Left renal pelvis (tissue), 4 donors: ENCODE measurements around the gene PCDHA6. TPM values are rescaled to one million over a fixed set of nuclear protein-coding genes. Genes with fewer than 3 reads are reported as not detected.
"Not testable (repeated sequence)": the region's sequence is repeated elsewhere in the genome, so short reads cannot be mapped to it uniquely, and the experiment has no call there.

Experiments
- DNase-seq, 4 donors: peaks; one replicate each; pipeline ENCODE4 v3.0.0-alpha.2; 2013; ENCODE audit warnings: low read depth in 4 of 4, low spot score in 3 of 4
- polyA plus RNA-seq, 4 donors: library from polyadenylated mRNA; unstranded; fragments of 120-200 nt; gene quantifications; one replicate each; pipeline ENCODE4 v1.2.1, GENCODE V29; 2013; ENCODE audit not compliant: insufficient read length in 4 of 4

The PCDHA6 gene
- polyA plus RNA-seq, 4 donors, result 0.26 to 0.79 (median 0.46) TPM

- DNase-seq, result no peak
Measured at GRCh38 chr5:140821375-140822280, 6.1 kb upstream of the PCDHA6 start, which contains the start of gene PCDHA5. PCDHA5 (plus strand) TSS chr5:140821613.

DNA sequence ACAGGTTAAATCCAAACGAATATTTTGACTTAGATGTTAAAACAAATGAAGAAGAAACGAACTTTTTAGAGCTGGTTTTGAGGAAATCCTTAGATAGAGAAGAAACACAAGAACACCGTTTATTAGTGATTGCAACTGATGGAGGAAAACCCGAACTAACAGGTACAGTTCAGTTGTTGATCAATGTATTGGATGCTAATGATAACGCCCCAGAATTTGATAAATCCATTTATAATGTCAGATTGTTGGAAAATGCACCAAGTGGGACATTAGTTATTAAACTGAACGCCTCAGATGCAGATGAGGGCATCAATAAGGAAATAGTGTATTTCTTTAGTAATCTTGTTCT is 5.5 kb upstream of the PCDHA6 start:
- no peak for DNase-seq

DNA sequence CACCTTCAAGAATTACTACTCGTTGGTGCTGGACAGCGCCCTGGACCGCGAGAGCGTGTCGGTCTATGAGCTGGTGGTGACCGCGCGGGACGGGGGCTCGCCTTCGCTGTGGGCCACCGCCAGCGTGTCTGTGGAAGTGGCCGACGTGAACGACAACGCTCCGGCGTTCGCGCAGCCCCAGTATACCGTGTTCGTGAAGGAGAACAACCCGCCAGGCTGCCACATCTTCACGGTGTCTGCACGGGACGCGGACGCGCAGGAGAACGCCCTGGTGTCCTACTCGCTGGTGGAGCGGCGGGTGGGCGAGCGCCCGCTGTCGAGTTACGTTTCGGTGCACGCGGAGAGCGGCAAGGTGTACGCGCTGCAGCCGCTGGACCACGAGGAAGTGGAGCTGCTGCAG is 4.8 kb upstream of the PCDHA6 start:
- DNase-seq, result not testable (repeated sequence)

GRCh38 chr5:140823475-140823874 is 4.3 kb upstream of the PCDHA6 start:
- DNase-seq, result no peak

GRCh38 chr5:140828362-140828737 is 590 bp downstream of the PCDHA6 start:
- no peak for DNase-seq

DNA sequence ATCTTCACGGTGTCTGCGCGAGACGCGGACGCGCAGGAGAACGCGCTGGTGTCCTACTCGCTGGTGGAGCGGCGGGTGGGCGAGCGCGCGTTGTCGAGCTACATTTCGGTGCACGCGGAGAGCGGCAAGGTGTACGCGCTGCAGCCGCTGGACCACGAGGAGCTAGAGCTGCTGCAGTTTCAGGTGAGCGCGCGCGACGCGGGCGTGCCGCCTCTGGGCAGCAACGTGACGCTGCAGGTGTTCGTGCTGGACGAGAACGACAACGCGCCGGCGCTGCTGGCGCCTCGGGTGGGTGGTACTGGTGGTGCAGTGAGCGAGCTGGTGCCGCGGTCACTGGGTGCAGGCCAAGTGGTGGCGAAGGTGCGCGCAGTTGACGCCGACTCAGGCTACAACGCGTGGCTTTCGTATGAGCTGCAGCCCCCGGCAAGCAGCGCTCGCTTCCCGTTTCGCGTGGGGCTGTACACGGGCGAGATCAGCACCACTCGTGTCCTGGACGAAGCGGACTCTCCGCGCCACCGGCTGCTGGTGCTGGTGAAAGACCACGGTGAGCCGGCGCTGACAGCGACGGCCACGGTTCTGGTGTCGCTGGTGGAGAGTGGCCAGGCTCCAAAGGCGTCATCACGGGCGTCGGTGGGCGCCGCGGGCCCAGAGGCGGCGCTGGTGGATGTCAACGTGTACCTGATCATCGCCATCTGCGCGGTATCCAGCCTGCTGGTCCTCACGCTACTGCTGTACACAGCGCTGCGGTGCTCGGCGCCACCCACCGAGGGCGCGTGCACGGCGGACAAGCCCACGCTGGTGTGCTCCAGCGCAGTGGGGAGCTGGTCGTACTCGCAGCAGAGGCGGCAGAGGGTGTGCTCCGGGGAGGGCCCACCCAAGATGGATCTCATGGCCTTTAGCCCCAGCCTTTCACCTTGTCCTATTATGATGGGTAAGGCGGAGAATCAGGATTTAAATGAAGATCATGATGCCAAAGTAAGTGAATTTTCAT is 2.0 kb downstream of the PCDHA6 start:
- DNase-seq, result not testable (repeated sequence)

DNA sequence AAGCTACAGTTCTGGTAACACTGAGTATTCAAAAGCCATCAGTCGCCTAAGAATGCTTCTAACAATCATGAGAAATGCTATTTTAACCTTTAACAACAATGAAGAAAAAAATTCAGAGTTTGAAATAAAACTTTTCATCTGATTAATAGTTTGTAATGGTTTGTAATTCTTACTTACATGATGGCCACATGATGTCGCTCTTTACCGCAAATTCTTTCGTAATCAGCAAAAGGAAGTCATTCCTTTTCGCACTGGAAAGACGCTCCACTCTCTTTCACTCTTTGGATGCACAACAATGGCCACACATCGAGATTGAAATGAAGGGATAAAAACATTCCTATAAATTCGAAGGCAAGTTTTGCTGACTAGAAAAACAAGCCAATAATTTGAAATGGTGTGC is 6.2 kb downstream of the PCDHA6 start, which contains the start of gene PCDHA7:
TSS of gene PCDHA7 (plus strand) at position 277 of the 400 bp plus-strand sequence. CDS start at position 392, 115 bp downstream.
- DNase-seq, result no peak

GRCh38 chr5:140834439-140835008 is 6.8 kb downstream of the PCDHA6 start:
- DNase-seq, result not testable (repeated sequence)

DNA sequence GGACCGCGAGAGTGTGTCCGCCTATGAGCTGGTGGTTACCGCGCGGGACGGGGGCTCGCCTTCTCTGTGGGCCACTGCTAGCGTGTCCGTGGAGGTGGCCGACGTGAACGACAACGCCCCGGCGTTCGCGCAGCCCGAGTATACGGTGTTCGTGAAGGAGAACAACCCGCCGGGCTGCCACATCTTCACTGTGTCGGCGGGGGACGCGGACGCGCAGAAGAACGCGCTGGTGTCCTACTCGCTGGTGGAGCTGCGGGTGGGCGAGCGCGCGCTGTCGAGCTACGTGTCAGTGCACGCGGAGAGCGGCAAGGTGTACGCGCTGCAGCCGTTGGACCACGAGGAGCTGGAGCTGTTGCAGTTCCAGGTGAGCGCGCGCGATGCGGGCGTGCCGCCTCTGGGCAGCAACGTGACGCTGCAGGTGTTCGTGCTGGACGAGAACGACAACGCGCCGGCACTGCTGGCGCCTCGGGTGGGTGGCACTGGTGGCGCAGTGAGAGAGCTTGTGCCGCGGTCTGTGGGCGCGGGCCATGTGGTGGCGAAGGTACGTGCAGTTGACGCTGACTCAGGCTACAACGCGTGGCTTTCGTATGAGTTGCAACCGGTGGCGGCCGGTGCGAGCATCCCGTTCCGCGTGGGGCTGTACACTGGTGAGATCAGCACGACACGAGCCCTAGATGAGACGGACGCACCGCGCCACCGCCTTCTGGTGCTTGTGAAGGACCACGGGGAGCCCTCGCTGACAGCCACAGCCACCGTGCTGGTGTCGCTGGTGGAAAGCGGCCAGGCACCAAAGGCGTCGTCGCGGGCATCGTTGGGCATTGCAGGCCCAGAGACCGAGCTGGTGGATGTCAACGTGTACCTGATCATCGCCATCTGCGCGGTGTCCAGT is 8.1 kb downstream of the PCDHA6 start:
- DNase-seq, result no peak

- DNase-seq, result no peak
Measured at GRCh38 chr5:140840978-140841962, 13.5 kb downstream of the PCDHA6 start, which contains the start of gene PCDHA8. PCDHA8 (plus strand) TSS chr5:140841187; CDS start chr5:140841322, 135 bp downstream.

DNA sequence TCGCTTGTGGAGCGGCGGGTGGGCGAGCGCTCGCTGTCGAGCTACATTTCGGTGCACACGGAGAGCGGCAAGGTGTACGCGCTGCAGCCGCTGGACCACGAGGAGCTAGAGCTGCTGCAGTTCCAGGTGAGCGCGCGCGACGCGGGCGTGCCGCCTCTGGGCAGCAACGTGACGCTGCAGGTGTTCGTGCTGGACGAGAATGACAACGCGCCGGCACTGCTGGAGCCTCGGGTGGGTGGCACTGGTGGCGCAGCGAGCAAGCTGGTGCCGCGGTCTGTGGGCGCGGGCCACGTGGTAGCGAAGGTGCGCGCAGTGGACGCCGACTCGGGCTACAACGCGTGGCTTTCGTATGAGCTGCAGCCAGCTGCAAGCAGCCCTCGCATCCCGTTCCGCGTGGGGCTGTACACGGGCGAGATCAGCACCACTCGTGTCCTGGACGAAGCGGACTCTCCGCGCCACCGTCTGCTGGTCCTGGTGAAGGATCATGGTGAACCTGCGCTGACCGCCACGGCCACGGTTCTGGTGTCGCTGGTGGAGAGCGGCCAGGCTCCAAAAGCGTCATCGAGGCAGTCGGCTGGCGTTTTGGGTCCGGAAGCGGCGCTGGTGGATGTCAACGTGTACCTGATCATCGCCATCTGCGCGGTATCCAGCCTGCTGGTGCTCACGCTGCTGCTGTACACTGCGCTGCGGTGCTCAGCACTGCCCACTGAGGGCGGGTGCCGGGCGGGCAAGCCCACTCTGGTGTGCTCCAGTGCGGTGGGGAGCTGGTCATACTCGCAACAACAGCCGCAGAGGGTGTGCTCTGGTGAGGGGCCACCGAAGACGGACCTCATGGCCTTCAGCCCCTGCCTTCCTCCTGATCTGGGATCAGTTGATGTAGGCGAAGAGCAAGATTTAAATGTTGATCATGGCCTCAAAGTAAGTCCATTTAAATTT is 15.3 kb downstream of the PCDHA6 start:
- DNase-seq, result no peak

DNA sequence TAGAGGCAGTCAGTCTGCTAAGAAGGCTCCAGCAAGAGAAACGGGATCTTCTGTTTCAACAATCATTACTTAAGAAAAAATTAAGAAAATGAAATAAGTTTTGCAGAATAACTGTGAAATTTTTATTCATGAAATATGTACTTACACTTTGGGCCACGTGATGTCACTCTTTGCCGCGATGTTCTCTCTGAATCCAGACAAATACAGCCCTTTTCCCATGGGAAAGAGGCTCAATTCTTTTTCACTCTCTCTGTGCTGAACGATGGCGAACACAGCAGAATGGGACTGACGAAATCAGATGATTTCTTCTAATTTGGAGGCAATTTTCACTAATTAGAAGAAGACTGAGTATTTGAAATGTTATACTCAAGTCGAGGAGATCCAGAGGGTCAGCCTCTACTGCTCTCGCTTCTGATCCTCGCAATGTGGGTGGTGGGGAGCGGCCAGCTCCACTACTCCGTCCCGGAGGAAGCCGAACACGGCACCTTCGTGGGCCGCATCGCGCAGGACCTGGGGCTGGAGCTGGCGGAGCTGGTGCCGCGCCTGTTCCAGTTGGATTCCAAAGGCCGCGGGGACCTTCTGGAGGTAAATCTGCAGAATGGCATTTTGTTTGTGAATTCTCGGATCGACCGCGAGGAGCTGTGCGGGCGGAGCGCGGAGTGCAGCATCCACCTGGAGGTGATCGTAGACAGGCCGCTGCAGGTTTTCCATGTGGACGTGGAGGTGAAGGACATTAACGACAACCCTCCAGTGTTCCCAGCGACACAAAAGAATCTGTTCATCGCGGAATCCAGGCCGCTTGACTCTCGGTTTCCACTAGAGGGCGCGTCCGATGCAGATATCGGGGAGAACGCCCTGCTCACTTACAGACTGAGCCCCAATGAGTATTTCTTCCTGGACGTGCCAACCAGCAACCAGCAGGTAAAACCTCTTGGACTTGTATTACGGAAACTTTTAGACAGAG is 20.7 kb downstream of the PCDHA6 start, which contains the start of gene PCDHA9:
TSS of gene PCDHA9 (plus strand) at position 244 of the 964 bp plus-strand sequence. CDS start at position 358, 114 bp downstream.
- DNase-seq, result not testable (repeated sequence)

- DNase-seq, result not testable (repeated sequence)
Measured at GRCh38 chr5:140849831-140850634, 22.3 kb downstream of the PCDHA6 start.

- no peak for DNase-seq
Measured at GRCh38 chr5:140855772-140856674, 28.3 kb downstream of the PCDHA6 start, which contains the start of gene PCDHA10. PCDHA10 (plus strand) TSS chr5:140855897; CDS start chr5:140856049, 152 bp downstream.
